DMS114 treated with DMSO at 0.1 percent for 48 hours (cell line): ENCODE results near the gene HTT.

ENCODE experiments used
- DNase-seq: peaks from one replicate; lab custom pipeline; 2025; ENCODE audit not compliant: unreplicated experiment; lab: John Stamatoyannopoulos, UW

HTT gene

GRCh38 chr4:3217266-3217665 is 142.8 kb downstream of the HTT start:
- DNase-seq: no peak

GRCh38 chr4:3217771-3218170 is 143.3 kb downstream of the HTT start:
- DNase-seq: no peak

GRCh38 chr4:3218824-3219760 is 144.6 kb downstream of the HTT start:
- no peak for DNase-seq

- DNase-seq: no peak
Observed at GRCh38 chr4:3219761-3220475, 145.4 kb downstream of the HTT start.

GRCh38 chr4:3220476-3221183 is 146.1 kb downstream of the HTT start:
- DNase-seq: no peak

- no peak for DNase-seq
Observed at GRCh38 chr4:3221184-3221494, 146.7 kb downstream of the HTT start.

GRCh38 chr4:3221996-3222395 is 147.5 kb downstream of the HTT start:
- DNase-seq: no peak

GRCh38 chr4:3223346-3223745 is 148.9 kb downstream of the HTT start:
- DNase-seq: no peak

- DNase-seq: no peak
Observed at GRCh38 chr4:3223956-3224748, 149.7 kb downstream of the HTT start.

- DNase-seq: no peak
Observed at GRCh38 chr4:3225071-3225850, 150.8 kb downstream of the HTT start.

- DNase-seq: no peak
Observed at GRCh38 chr4:3225936-3226335, 151.5 kb downstream of the HTT start.

GRCh38 chr4:3226467-3226866 is 152.0 kb downstream of the HTT start:
- no peak for DNase-seq

GRCh38 chr4:3226944-3227343 is 152.5 kb downstream of the HTT start:
- no peak for DNase-seq

GRCh38 chr4:3227878-3228675 is 153.6 kb downstream of the HTT start:
- no peak for DNase-seq

GRCh38 chr4:3228881-3229280 is 154.4 kb downstream of the HTT start:
- no peak for DNase-seq

- no peak for DNase-seq
Observed at GRCh38 chr4:3229328-3229727, 154.8 kb downstream of the HTT start.

- no peak for DNase-seq
Observed at GRCh38 chr4:3229964-3230363, 155.5 kb downstream of the HTT start.

GRCh38 chr4:3231471-3231870 is 157.0 kb downstream of the HTT start:
- DNase-seq: no peak

GRCh38 chr4:3232001-3232400 is 157.5 kb downstream of the HTT start:
- DNase-seq: no peak
